HG03095 (cell line): ENCODE measurements around the gene CSAG2.

Experiments
- ATAC-seq: cut with Tn5 transposase; IDR thresholded peaks from one replicate; pipeline ENCODE4 v1.9.1; 2021; ENCODE audit warnings: moderate library complexity; ENCODE audit not compliant: unreplicated experiment

CSAG2 gene

DNA sequence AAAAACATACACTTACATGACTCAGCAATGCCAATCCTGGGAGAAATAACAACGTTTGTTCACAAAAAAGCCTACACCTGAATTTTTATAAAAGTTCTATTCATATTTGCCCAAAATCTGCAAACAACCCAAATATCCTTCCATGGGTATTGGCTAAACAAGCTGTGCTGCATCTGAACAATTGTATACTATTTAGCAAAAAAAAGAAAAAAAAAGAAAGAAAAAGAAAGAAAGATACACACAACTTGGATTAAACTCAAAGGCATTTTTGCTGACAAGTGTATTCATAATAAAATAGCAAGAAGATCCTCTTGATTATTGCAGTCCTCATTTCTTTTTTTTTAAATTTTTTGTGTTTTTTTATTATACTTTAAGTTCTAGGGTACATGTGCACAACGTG, 34.9 kb downstream of the CSAG2 start:
- no peak for ATAC-seq

DNA sequence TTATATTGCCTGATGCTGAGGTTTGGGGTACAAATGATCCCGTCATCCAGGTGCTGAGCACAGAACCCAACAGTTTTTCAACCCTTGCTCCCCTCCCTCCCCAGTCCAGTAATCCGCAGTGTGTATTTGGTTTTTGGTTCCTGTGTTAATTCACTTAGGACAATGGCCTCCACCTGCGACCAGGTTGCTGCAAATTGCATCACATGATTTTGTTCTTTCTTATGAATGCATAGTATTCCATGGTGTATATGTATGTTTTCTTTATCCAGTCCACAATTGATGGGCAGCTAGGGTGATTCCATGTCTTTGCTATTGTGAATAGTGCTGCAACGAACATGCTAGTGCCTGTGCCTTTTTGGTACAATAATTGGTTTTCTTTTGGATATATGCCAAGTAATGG, 46.0 kb downstream of the CSAG2 start:
- ATAC-seq: no peak

- no peak for ATAC-seq
Observed at GRCh38 chrX:152658302-152658701, 50.8 kb downstream of the CSAG2 start.
